ENCODE results near the gene GPR142.

GRCh38 chr17:74335529-74336062, 31.7 kb upstream of the GPR142 start:
- TF ChIP-seq POLR2A (IDR thresholded peaks at IDR 0.05): no peak
- TF ChIP-seq CTCF (IDR thresholded peaks at IDR 0.05): no peak
